ENCODE results near the gene UBE2L6.

Gene UBE2L6

GRCh38 chr11:57571606-57572005 is 4.1 kb upstream of the UBE2L6 start:
- DNase-seq (ENCODE audit: low spot score) = no peak
- in situ Hi-C loops (cut with MboI; ENCODE audit: low pct_unique_long_range_greater_than_20kb, low sequenced_read_pairs, unreplicated experiment) = loop anchor here (25.0 kb wide), 1 partner anchor 241 kb away; no protein-coding TSS in a partner anchor
- no peak for TF ChIP-seq CTCF (IDR thresholded peaks at IDR 0.05; ENCODE audit: extremely low read depth, insufficient read depth, missing control alignments)

- in situ Hi-C loops (cut with MboI; ENCODE audit: low pct_unique_long_range_greater_than_20kb, low sequenced_read_pairs, unreplicated experiment) = loop anchor here (25.0 kb wide), 1 partner anchor 244 kb away; no protein-coding TSS in a partner anchor
- DNase-seq (ENCODE audit: low spot score) = no peak
- peak; percentile 92 for TF ChIP-seq CTCF (IDR thresholded peaks at IDR 0.05; ENCODE audit: extremely low read depth, insufficient read depth, missing control alignments)
Measured at GRCh38 chr11:57568330-57568766, 876 bp upstream of the UBE2L6 start.

- DNase-seq (ENCODE audit: low spot score) = peak; percentile 50
- TF ChIP-seq CTCF (IDR thresholded peaks at IDR 0.05; ENCODE audit: extremely low read depth, insufficient read depth, missing control alignments) = no peak
- in situ Hi-C loops (cut with MboI; ENCODE audit: low pct_unique_long_range_greater_than_20kb, low sequenced_read_pairs, unreplicated experiment) = loop anchor here (25.0 kb wide), 1 partner anchor 245 kb away; no protein-coding TSS in a partner anchor
Measured at GRCh38 chr11:57566905-57567514, 462 bp downstream of the UBE2L6 start.

GRCh38 chr11:57566005-57566904 is 1.2 kb downstream of the UBE2L6 start:
- in situ Hi-C loops (cut with MboI; ENCODE audit: low pct_unique_long_range_greater_than_20kb, low sequenced_read_pairs, unreplicated experiment) = loop anchor here (25.0 kb wide), 1 partner anchor 246 kb away; no protein-coding TSS in a partner anchor
- peak; percentile 74 for DNase-seq (ENCODE audit: low spot score)
- TF ChIP-seq CTCF (IDR thresholded peaks at IDR 0.05; ENCODE audit: extremely low read depth, insufficient read depth, missing control alignments) = no peak

GRCh38 chr11:57562596-57562995 is 4.9 kb downstream of the UBE2L6 start:
- no peak for DNase-seq (ENCODE audit: low spot score)
- in situ Hi-C loops (cut with MboI; ENCODE audit: low pct_unique_long_range_greater_than_20kb, low sequenced_read_pairs, unreplicated experiment) = loop anchor here (25.0 kb wide), 1 partner anchor 250 kb away; no protein-coding TSS in a partner anchor
- TF ChIP-seq CTCF (IDR thresholded peaks at IDR 0.05; ENCODE audit: extremely low read depth, insufficient read depth, missing control alignments) = no peak

GRCh38 chr11:57560146-57560545 is 7.3 kb downstream of the UBE2L6 start:
- no peak for DNase-seq (ENCODE audit: low spot score)
- in situ Hi-C loops (cut with MboI; ENCODE audit: low pct_unique_long_range_greater_than_20kb, low sequenced_read_pairs, unreplicated experiment) = loop anchor here (25.0 kb wide), 1 partner anchor 252 kb away; no protein-coding TSS in a partner anchor
- no peak for TF ChIP-seq CTCF (IDR thresholded peaks at IDR 0.05; ENCODE audit: extremely low read depth, insufficient read depth, missing control alignments)

Measured in GM13977 (cell line).